HG02884 (cell line): Measurements from ENCODE around the gene POLK.
"Not testable (repeated sequence)": the region's sequence is repeated elsewhere in the genome, so short reads cannot be mapped to it uniquely, and the experiment has no call there.

Experiments used
- ATAC-seq: cut with Tn5 transposase; IDR thresholded peaks from one replicate; pipeline ENCODE4 v1.9.1; 2021; ENCODE audit warnings: mild to moderate bottlenecking, moderate library complexity; ENCODE audit not compliant: unreplicated experiment

Gene POLK

DNA sequence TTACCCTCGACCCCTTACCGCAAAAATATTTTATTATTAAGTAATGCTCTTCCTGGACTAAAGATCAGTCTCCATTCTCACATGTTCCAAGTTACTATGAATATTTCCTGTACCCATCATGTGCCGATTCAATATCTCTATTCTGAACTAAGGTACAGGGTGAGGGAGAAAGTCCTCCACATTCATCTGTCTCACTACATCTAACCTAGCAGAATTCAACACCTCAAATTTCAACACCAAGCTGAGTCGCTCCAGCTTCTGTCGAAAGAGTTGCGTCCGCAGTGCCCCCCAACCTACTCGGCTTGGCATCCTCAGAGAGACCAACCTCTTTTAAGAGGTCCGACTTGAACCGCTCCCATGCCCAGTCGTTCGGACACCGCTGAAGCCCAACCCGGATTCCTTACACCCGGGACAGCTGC lies 1.3 kb upstream of the POLK start:
- no peak for ATAC-seq

DNA sequence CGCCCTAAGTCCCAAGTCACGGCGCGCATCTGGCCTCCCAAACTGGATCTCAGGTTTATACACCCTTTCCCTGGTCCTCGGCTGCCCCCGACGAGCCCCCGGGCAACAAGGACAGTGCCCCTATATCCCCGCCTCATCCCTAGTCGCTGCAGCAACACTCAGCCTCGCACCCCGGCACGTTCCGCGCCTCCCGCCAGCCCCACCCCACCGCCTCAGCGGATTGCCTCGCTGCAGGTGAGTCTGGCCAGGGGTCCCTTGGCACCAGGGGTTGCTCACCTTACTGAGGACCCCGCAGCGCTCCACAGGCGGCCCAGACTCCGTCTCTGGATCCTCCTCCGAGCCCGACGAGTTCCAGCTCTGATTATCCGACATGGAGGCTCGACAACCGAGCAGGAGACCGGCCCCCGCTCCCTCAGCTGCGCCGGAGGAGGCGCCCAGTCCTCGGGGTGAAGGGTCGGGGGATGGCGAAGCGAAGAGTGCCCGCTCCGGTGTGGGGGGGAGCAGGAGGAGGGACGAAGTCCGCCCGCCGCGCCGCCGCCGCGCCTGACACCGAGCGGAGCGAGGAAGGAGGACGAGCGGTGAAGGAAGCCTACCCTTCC lies 756 bp upstream of the POLK start:
- ATAC-seq: peak; percentile 26

DNA sequence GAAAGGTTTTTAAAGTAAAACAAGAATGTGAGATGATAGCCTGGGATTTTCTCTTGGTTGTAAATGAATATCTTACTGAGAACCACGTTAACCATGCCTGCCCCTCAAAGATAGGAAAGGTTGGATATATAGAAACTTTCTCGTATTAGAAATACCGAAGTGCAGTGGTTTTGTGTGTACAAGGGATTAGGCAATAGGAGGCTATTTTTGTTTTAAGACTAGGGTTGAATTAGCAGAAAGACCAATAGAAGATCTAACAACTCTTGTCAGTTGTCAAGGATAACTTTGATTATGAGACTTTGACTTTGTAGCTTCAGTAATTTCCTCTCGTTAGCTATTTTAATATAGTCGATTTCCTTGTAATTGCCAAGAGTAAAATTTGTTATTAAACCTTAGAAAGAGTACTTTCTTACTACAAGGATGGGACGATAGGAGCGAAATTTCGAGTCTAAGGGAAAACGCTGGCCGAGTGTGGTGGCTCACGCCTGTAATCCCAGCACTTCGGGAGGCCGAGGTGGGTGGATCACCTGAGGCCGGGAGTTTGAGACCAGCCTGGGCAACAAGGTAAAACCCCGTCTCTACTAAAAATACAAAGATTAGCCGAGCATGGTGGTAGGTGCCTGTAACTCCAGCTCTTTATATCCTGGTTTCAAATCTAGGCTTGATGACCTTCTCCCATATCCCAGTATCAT lies 838 bp downstream of the POLK start:
- no peak for ATAC-seq

DNA sequence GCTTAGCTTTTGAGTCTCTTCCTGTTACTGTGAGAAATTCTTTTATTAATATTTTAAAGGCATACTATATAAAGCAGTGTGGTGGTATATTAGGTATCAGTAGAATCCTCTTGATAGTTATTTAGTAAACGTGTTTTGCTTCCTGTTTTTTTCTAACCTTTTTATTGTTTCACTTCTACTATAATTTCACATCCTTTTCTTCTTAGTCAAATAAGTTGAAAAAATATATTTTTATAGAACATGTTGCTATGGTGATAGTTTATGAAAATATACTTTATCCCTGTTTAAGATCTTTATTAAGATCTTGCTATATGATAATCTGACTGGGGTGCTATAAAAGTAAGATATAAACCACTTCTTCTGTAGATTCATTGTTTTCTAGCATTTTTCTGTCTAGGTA lies 2.1 kb downstream of the POLK start:
- ATAC-seq: no peak

DNA sequence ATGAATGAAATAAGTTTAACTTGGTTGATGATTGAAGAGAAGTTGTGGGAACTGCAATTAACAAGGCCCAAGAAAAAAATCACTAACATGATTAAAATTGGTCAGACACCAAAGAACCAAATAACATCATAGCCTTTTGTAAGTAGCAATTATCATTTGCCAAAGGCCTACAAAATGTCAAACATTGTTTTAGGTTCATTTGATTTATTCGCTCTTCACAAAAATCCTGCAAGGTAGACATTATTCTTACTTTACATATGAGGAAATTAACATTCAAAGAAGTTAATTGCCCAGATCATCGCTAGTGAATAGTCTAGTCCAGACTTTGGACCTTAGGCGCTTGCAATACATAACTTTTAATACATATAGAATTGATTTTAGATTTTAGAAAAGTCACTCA lies 2.6 kb downstream of the POLK start:
- ATAC-seq: no peak

DNA sequence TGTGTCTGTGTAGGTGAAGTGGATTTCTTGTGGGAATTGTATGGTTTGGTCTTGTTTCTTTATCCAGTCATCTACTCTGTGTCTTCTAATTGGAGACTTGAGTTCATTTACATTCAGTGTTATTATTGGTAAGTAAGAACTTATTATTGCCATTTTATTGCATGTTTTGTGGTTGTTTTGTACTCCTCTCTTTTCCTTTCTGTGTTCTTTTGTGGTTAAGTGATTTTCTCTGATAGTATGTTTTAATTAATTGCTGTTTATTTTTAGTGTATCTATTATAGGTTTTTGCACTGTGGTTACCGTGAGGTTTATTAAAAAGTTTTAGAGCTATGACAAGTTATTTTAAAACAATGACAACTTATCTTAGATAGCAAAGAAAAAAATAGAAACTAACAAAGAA lies 8.1 kb downstream of the POLK start:
- no peak for ATAC-seq

DNA sequence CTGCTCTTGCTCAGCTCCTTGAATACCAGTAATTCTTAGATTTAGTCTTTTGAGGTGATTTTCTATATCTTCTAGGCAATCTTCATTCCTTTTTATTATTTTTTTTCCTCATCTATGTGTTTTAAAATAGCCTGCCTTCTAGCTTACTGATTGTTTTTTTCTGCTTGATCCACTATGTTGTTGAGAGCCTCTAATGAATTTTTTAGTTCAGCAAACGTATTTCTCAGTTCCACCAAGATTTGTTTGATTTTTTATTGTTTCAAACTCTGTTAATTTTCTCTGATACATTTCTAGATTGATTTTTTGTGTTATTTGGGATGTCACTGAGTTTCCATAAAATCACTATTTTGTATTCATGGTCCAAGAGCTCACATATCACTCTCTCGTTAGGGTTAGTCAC lies 9.5 kb downstream of the POLK start:
- ATAC-seq: no peak

DNA sequence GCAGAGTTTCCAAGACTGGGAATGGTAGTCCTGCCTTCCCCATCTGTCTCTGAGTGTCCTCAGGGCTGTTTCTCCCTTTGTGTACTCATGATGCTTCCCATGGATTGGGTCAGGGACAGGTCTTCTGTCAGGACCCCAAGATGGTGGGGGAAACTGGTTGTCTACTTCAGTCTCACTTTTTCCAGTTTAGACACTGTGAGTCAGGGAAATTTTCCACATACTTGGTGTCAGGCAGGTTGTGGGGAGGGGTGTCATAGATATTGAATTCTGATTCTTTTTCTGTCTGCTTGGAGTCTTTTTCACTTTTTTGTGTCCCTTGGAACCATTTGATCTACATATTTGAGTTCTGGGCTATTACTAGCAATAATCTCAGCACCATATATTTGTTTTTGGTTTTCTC lies 10.3 kb downstream of the POLK start:
- ATAC-seq: no peak

DNA sequence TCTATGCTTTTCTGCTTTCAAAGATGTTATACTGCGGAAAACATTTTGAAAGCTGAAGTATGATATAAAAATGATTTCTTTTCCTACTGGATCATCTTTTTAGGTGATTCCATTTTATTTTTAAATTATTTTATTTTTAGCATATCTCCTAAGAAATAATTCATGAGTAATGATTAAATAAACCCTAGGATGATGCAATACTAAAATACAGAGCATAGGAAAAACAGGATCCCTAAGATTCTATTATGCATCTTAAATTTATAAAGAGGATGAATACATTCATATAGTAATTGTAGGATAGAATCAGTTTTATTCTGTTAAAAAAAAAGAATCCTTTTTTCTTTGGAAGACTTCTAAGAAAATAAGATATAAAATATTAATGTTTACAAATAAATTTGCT lies 10.9 kb downstream of the POLK start:
- no peak for ATAC-seq

DNA sequence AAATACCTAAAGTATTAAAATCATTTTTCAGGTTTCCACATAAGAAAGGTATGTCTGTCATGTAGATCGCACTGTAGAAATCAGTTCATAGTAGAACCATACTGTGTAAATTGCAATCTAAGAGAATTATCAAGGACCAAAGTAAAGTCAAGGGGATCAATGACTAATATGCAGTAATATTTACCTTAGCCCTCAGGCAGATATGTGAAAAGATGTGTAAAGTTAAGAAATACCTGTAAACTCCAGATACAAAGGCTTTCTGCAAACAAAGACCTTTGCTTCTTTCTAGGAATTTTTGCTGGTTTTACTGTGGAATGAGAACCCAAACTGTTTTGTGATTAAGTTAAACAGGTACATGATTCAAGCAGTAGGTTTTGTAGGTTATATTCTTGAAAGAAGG lies 11.6 kb downstream of the POLK start:
- no peak for ATAC-seq

DNA sequence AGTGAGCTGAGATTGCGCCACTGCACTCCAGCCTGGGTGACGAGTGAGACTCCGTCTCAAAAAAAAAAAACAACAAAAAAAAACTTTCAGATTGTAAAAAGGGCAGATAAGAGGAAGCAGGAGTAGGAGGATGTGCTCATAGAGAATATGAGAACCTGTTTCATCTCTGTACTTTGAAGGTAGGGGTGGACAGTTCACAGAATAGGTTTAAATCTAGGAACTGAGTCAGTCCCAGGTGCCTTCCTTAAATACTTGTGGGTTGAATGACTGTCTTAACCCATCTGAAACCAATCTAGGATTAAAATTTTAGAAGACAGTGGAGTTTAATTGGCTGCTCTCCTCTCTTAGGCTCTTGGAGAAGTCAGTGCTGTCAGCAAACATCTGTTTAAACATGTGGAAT lies 12.4 kb downstream of the POLK start:
- ATAC-seq: peak; percentile 91

DNA sequence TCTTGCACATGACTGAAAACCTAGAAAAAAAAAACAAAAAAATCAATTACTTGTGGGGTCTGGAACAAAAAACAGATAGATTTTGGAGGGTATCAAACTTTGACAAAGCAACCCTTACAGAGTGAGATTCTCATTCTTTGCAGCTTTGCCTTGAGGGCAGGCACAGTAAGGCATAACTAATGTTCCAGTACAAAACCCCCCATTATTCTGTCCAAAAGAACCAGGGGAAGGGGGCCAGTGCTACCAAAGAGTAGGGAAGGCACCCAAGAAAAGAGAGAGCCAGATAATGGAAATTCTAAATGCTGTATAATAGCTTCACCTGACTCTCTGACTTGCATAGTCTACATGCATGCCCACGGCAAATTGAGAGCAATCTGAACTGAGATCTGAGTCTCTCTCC lies 12.9 kb downstream of the POLK start:
- no peak for ATAC-seq

DNA sequence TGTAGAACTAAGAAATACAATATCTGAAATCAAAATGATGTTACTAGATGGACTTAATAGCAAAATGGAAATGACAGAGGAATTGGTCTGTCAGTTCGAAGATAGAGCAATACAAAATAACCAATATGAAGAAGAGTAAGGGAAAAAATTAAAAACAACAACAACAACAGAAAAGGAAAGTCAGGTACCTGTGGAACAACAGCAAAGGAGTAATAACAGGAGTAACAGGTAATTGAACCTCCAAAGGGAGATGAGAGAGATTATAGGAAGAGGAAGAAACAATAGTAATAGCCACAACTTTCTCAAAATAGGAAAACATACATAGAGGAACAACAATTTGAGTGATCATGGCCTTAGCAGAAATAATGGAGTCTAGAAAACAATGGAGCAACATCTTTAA lies 13.7 kb downstream of the POLK start:
- ATAC-seq: no peak

DNA sequence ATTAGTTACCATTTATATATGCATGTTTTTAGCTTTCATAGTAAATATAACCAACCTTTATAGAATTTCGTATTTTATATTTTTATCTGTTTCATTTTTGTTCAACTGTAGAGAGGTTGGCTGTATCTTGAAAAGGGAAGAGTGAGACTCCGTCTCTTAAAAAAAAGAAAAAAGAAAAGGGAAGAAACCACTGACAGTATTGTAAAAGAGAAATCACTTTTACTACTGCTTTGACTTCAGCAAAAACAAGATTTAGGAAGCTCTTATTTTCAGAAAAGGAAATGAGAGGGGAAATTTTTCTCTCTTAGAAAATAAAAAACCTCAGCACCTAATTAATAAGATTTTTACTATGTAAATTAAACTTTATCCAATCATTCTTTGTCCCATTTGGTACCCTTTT lies 14.4 kb downstream of the POLK start:
- no peak for ATAC-seq

DNA sequence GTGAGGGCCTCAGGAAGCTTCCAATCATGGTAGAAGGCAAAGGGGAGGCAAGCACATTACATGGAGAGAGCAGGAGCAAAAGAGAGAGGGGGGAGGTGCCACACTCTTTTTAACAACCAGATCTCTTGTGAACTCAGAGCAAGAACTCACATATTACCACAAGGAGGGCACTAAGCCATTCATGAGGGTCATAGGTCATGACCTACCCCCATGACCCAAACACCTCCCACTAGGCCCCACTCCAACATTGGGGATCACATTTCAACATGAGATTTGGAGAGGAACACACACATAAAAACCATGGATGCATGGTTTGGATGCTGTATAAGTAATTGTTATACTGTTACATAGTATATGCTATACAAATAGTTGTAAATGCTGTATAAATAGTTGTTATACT lies 17.5 kb downstream of the POLK start:
- no peak for ATAC-seq

DNA sequence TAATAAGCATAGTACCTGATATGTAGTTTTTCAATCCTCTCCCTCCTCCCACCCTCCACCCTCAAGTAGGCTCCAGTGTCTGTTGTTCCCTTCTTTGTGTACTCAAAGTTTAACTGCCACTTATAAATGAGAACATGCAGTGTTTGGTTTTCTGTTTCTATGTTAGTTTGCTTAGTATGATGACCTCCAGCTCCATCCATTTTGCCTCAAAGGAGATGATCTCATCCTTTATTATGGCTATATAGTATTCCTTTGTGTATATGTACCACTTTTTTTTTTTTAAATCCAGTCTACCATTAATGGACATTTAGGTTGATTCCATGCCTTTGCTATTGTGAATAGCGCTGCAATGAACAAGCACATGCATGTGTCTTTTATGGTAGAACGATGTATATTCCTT lies 20.5 kb downstream of the POLK start:
- ATAC-seq: no peak

DNA sequence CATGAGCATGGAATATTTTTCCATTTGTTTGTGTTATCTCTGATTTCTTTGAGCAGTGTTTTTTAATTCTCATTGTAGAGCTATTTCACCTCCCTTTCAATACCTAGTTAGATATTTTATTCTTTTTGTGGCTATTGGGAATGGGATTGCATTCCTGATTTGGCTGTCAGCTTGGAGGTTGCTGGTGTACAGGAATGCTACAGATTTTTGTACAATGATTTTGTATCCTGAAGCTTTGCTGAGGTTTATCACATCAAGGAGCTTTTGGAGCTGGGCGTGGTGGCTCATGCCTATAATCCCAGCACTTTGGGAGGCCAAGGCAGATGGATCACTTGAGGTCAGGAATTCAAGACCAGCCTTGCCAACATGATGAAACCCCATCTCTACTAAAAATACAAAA lies 22.0 kb downstream of the POLK start:
- ATAC-seq: not testable (repeated sequence)

DNA sequence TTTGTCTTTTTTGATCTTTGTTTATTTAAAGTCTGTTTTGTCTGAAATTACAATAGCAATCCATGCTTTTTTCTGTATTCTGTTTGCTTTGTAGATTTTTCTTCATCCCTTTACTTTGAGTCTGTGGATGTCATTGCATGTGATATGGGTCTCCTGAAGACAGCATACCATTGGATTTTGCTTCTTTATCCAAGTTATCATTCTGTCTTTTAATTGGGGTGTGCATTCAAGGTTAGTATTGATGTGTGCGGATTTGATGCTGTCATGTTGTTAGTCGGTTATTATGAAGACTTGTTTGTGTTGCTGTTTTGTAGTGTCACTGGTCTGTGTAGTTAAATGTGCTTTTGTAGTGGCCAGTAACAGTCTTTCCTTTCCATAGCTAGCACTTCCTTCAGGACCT lies 23.0 kb downstream of the POLK start:
- no peak for ATAC-seq

DNA sequence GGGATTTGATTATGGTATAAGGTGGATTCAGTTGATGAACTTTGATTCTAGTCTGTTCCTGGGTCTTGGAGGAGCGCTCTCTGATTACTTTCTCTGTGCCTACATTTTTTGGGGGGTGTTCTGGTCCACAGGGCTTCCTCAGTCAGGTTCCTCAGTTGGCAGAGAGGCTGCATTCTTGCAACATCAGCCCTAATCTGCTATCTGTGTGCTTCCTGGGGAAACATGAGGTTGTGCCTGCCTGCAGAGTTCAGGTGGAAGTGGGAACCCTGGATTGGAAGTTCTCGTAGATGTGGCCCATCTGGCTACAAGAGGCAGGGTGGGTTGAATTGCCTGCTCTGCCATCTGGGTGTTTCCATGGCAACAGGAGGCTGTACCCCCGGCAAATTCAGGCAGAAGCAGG lies 24.5 kb downstream of the POLK start:
- no peak for ATAC-seq

DNA sequence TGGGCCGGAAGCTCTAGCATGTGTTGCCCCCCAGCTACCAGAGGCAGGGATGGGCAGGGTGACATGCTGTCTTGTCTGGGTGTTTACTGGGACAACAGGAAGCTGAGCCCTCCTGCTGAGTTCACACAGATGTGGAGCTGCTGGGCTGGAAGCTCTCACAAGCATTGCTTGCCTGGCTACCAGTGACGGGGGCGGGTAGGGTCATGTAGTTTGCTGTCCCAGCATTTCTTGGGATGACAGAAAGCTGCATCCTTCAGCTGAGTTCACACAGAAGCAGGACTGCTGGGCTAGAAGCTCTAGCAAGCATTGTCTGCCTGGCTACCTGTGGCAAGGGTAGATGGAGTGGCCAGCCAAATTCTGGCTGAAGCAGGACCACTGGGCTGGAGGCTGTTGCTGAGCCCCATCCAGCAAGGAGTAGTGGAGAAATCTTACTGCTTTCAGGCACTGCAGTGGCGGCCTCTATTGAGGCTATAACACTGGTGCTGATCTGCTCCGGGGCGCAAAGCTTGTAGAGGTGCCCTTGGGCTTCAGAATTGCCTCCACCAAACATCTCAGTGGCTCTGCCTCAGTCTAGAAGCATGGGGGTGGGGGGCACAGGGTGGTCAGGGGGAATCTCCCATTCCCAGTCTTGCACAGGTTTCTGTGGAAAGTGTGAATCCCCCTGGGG lies 25.1 kb downstream of the POLK start:
- ATAC-seq: no peak

DNA sequence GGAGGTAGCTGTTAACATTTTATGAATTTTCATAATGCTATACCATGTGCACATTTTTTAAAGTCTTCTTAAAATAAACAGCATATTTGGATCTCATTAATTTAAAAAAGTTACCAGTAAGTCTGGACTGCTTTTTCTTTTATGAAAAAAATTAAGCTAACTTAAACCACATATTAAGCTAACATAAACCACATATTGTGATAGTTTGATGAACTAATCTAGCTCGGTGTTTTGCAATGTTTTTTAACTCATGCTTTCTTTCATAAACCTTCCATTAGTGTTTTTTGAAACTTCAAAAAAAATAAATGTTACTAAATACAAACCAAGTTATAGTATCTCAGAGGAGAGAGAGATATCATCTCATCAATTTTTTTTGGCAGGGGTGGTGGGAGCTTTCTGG lies 26.5 kb downstream of the POLK start:
- no peak for ATAC-seq

DNA sequence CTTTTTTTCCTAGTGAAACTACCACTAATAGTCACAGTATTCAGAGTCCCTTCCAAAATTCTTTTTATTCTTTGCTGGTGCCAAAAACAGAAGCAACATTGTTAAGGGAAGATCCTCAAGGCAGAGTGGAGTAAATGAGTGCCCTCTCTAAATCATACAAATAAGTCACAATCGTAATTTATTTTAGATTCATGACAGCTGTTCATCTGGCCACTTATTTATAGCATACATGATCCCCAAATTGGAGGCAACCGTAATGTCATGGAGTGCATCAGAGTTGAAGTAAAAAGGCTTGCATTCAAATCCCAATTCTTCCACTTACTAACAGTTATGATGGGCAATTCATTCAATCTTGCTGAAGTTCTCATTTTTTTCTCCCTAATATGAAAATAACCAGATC lies 33.4 kb downstream of the POLK start:
- ATAC-seq: no peak

DNA sequence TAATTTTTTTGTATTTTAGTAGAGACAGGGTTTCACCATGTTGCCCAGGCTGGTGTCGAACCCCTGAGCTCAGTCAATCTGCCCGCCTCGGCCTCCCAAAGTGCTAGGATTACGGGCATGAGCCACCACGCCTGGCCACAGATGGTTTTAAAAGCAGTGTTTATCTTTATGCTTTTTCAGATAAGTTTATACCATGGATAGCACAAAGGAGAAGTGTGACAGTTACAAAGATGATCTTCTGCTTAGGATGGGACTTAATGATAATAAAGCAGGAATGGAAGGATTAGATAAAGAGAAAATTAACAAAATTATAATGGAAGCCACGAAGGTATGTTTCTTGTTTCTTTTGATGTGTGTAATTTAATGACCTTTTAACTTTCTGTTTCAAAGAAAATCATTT lies 35.1 kb downstream of the POLK start:
- ATAC-seq: no peak
